Pancreas (tissue), 10 donors: ENCODE results near the gene TFEB. TPM values are rescaled to one million over a fixed set of nuclear protein-coding genes. Genes with fewer than 3 reads are reported as not detected.
A peak's percentile ranks its signal among the peaks of the same experiment; 100 is the strongest.

Experiments
- ATAC-seq, 4 donors: fragments of 200-7000 bp; cut with Tn5 transposase; one replicate each; pipeline versions ENCODE4 v1.8.0 to v1.9.1; 2020; ENCODE audit warnings: mild to moderate bottlenecking in 4 of 4, moderate library complexity in 4 of 4
- DNase-seq, 6 donors: peaks; one replicate each; pipeline ENCODE4 v3.0.0-alpha.2; 2020
- FAIRE-seq: peaks from 2 replicates; lab custom pipeline; 2012; peaks lifted over from hg19 to GRCh38; lab: Jason Lieb, UNC
- H3K27ac ChIP-seq, 4 donors: fragments of 200-600 bp; sonication (generic); 1 replicate in 3 of 4; 2 replicates in 1 of 4; pipeline versions ENCODE4 v1.5.0 to v1.8.0; 2020
- H3K27me3 ChIP-seq, 4 donors: fragments of 200-600 bp; one replicate each; pipeline ENCODE4 v1.8.0; 2021
- H3K36me3 ChIP-seq, 3 donors: fragments of 200-600 bp; sonication (generic) in 1 of 3; one replicate each; pipeline versions ENCODE4 v1.5.0 to v1.8.0; 2020 to 2021
- H3K4me1 ChIP-seq, 3 donors: fragments of 200-600 bp; one replicate each; pipeline ENCODE4 v1.8.0; 2021
- H3K4me3 ChIP-seq, 4 donors: fragments of 200-600 bp; sonication (generic) in 2 of 4; one replicate each; pipeline versions ENCODE4 v1.5.0 to v1.8.0; 2020 to 2021
- H3K9me3 ChIP-seq, 4 donors: fragments of 200-600 bp; one replicate each; pipeline ENCODE4 v1.8.0; 2021
- WGBS, 2 donors: extraction: QIAGEN DNeasy Blood & Tissue Kit; methylation state at CpG; one replicate each; pipeline ENCODE4 v1.1.7; 2013; 5-methylcytosine and 5-hydroxymethylcytosine counted together
- intact Hi-C, 3 donors: fragments of 100-400 bp; cut with DNase I; formaldehyde crosslinking; loops; one replicate each; pipeline versions ENCODE4 v1.11.1 to v1.14.2; 2022
- polyA plus RNA-seq, 2 donors: library from polyadenylated mRNA; stranded (reverse); fragments of 200-250 nt; gene quantifications; one replicate each; pipeline ENCODE4 v1.2.3, GENCODE V29; 2013
- total RNA-seq, 6 donors: library from RNA; stranded (reverse); fragmentation: NEBNext Ultra II Directional in 4 of 6; extraction: Animal tissue kit (Norgen Biotek cat#: 25700) in 4 of 6; gene quantifications; one replicate each; pipeline versions ENCODE4 v1.2.1 to v1.2.4, GENCODE V29; 2021 to 2023
- TF ChIP-seq, protein P1 (sequence below), 4 donors: fragments of 200-600 bp; sonication (generic) in 3 of 4; IDR thresholded peaks; one replicate each; pipeline versions ENCODE4 v1.5.0 to v1.8.0; 2021; ENCODE audit warnings: antibody characterized with exemption in 4 of 4
- donor health status: healthy with polysubstance abuse.
- donor health status: DM: no; HTN: no; CAD: no; lungs with moderate emphysema.
- donor health status: DM: no; HTN: no; CAD: no.
- donor health status: control.
- donor health status: control.
- donor health status: Bipolar disorder and iron deficiency.
- donor health status: DM: yes; HTN: yes; CAD: no.
- donor health status: DM: no; HTN: no; CAD: no.
- donor health status: DM: no; HTN: no; CAD: no.
- donor health status: DM: yes; HTN: yes; CAD: no.

Gene TFEB
- total and polyA plus RNA-seq, 8 donors = 6.5 to 49.4 (median 11.6) TPM

- peak; percentile 64 to 73 (median 68) for ATAC-seq
- H3K4me3 ChIP-seq = peak within 1 kb of the TSS; percentile 51 to 79 (median 64)
- H3K27ac ChIP-seq = peak within 1 kb of the TSS; percentile 50 to 91 (median 72)
- peaks cover 7 to 19% (median 9%) of the 10 kb centered on the region in 3 donors for H3K4me1 ChIP-seq
- peak; percentile 65 to 86 (median 78) for DNase-seq
- TF ChIP-seq, protein P1, sequence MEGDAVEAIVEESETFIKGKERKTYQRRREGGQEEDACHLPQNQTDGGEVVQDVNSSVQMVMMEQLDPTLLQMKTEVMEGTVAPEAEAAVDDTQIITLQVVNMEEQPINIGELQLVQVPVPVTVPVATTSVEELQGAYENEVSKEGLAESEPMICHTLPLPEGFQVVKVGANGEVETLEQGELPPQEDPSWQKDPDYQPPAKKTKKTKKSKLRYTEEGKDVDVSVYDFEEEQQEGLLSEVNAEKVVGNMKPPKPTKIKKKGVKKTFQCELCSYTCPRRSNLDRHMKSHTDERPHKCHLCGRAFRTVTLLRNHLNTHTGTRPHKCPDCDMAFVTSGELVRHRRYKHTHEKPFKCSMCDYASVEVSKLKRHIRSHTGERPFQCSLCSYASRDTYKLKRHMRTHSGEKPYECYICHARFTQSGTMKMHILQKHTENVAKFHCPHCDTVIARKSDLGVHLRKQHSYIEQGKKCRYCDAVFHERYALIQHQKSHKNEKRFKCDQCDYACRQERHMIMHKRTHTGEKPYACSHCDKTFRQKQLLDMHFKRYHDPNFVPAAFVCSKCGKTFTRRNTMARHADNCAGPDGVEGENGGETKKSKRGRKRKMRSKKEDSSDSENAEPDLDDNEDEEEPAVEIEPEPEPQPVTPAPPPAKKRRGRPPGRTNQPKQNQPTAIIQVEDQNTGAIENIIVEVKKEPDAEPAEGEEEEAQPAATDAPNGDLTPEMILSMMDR (IDR thresholded peaks at IDR 0.05) = no peak
- no peak for FAIRE-seq
- H3K36me3 ChIP-seq = no peaks in the 10 kb centered on the region
- 0 to 1% methylated on average over 30 to 34 of the region's 36 CpGs for WGBS, 2 donors
- intact Hi-C loops = loop anchor here in 2 of 3 donors (10.0 kb wide), 2 partner anchors 154 to 264 kb away; no protein-coding TSS in a partner anchor
- H3K27me3 ChIP-seq = no peaks in the 10 kb centered on the region
- H3K9me3 ChIP-seq = no peaks in the 10 kb centered on the region
Measured at GRCh38 chr6:41780551-41781365, 45.4 kb upstream of the TFEB start, which contains the start of gene PRICKLE4. Gene PRICKLE4, plus strand, starts transcription at chr6:41780782. Its CDS starts 2,692 bp downstream, at chr6:41783474.

DNA sequence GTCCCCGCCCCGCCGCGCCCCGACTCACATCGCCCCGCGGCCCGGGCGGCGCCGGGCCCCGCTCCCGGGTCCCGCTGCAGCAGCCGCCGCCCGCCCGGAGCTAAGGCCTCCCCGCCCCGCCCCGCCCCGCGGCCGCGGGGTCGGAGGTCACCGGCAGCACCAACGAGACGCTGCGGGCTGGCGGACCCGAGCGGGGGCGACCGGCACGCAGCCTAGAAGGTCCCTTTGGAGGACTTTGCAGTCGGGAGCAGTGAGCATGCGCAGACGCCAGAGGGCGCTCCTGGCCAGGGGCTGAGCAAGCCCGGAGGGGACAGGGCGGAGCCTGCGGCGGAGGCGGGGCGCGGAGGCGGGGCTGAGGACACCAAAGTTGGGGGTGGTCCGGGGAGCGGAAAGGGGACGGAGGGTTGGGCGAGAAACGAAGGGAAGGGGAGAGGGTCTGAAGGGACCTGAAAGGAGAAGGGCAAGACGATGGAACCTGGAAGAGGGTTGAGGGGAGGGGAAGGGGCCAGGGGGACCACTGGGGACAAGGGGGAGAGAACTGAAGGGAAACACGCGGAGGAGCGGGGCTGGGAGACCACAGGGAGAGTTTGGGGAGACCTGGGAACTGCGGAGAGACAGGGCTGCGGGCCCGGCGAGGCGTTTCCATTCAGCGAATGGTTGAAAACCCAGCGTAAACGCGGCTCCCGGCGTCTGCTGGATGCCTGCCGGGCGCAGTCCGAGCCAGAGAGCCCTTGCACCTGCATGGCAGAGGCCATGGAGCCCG is 44.6 kb upstream of the TFEB start, which contains the start of gene FRS3:
Gene FRS3, minus strand, starts transcription at position 113 of the 763 bp plus-strand sequence. CDS start 2,913 bp downstream, outside the sequence.
- WGBS, 2 donors = 0 to 1% methylated on average over 60 to 73 of the region's 73 CpGs
- Histone ChIP-seq H3K4me3 (peak within 1 kb of the TSS; percentile 51 to 79 (median 64)), H3K36me3 (no peaks in the 10 kb centered on the region), H3K27me3 (no peaks in the 10 kb centered on the region), H3K27ac (peak within 1 kb of the TSS; percentile 50 to 91 (median 72)), H3K9me3 (no peaks in the 10 kb centered on the region), H3K4me1 (peaks cover 5 to 14% (median 6%) of the 10 kb centered on the region in 3 donors)
- intact Hi-C loops = loop anchor here in 2 of 3 donors (10.0 kb wide), 3 partner anchors 155 to 265 kb away; no protein-coding TSS in a partner anchor
- ATAC-seq = peak; percentile 90 to 97 (median 92)
- DNase-seq = peak; percentile 98 to 100 (median 100)
- TF ChIP-seq, protein P1 (IDR thresholded peaks at IDR 0.05) = peak; percentile 70 to 91 (median 88)
- FAIRE-seq = no peak

- Histone ChIP-seq H3K4me1 (peaks cover 5 to 14% (median 6%) of the 10 kb centered on the region in 3 donors), H3K27ac (no peak overlapping the region), H3K9me3 (no peaks in the 10 kb centered on the region), H3K27me3 (no peaks in the 10 kb centered on the region), H3K36me3 (no peaks in the 10 kb centered on the region), H3K4me3 (peak overlapping the region; percentile 28 to 79 (median 64))
- 0 to 1% methylated on average over 11 to 16 of the region's 16 CpGs for WGBS, 2 donors
- no peak for FAIRE-seq
- ATAC-seq = no peak
- peak in 1 of 6 donors; percentile 59 for DNase-seq
- intact Hi-C loops = loop anchor here in 1 of 3 donors (10.0 kb wide), 1 partner anchor 175 kb away; no protein-coding TSS in a partner anchor
- TF ChIP-seq, protein P1 (IDR thresholded peaks at IDR 0.05) = no peak
Measured at GRCh38 chr6:41779336-41779735, 43.9 kb upstream of the TFEB start.

DNA sequence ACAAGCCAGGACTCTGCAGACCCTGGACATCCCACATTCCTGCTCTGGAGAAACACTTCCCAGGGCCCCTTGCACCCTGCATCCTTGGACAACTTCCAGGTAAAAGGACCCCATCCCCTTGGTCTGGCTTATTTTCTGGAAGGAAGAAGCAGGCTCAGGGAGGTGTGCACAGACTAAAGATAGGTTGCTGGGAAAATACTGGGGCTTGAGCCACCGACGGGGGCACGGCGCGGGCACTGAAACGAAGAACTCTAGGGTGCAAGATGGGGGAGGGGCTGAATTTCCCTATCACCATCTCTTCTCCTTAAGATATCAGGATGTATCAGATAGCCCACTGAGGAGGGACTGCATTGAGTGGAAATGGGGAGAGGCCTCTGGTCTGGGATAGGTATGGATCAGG is 43.5 kb upstream of the TFEB start:
- Histone ChIP-seq H3K27me3 (no peaks in the 10 kb centered on the region), H3K27ac (no peak overlapping the region), H3K36me3 (no peaks in the 10 kb centered on the region), H3K4me3 (peak overlapping the region in 3 of 4 donors; percentile 58 to 79 (median 71)), H3K4me1 (peaks cover 5 to 14% (median 6%) of the 10 kb centered on the region in 3 donors), H3K9me3 (no peaks in the 10 kb centered on the region)
- TF ChIP-seq, protein P1 (IDR thresholded peaks at IDR 0.05) = no peak
- ATAC-seq (no peak), FAIRE-seq (no peak), DNase-seq (peak in 1 of 6 donors; percentile 30)
- intact Hi-C loops = loop anchor here in 1 of 3 donors (10.0 kb wide), 1 partner anchor 174 kb away; no protein-coding TSS in a partner anchor
- 14 to 21% methylated on average over 6 of the region's 6 CpGs for WGBS, 2 donors
